Endothelial cell of umbilical vein (primary cell): ENCODE data around the gene IRX3. TPM values are rescaled to one million over a fixed set of nuclear protein-coding genes. Genes with fewer than 3 reads are reported as not detected.

ENCODE experiments used
- BruUV-seq: library from RNA; stranded (reverse); fragments of 400-500 nt; replicated peaks from 2 replicates; lab custom pipeline; 2021; lab: Mats Ljungman, UMichigan
- CTCF ChIA-PET: fragments of 300-600, 350-600 bp; sonication (Branson Sonifier 250); formaldehyde crosslinking; loops from one replicate; lab custom pipeline; 2021; ENCODE audit warnings: antibody characterized with exemption, inconsistent platforms; lab: Charles Lee
- POLR2A ChIA-PET: fragments of 300-600, 350-600 bp; sonication (Branson Sonifier 250); formaldehyde crosslinking; loops from one replicate; lab custom pipeline; 2021; ENCODE audit warnings: antibody characterized with exemption, inconsistent platforms; lab: Charles Lee
- DNase-seq: peaks from one replicate; pipeline ENCODE4 v3.0.0-alpha.2; 2011; ENCODE audit warnings: low read depth, low spot score
- FAIRE-seq: peaks from 2 replicates; lab custom pipeline; 2011; peaks lifted over from hg19 to GRCh38; lab: Jason Lieb, UNC
- H2AFZ ChIP-seq: 2 replicates; pipeline ENCODE4 v1.6.0; 2012; ENCODE audit warnings: low read depth, low read length, control low read depth, inconsistent platforms
- H3K27ac ChIP-seq: 2 replicates; pipeline ENCODE4 v1.5.1; 2011; ENCODE audit warnings: low read depth, mild to moderate bottlenecking, control low read depth, low read length, moderate library complexity; ENCODE audit not compliant: insufficient read depth
- H3K27me3 ChIP-seq, 2 experiments: 2 replicates each; pipeline versions ENCODE4 v1.6.0 to v1.6.1; 2011; ENCODE audit warnings: low read length in 2 of 2, mixed read lengths in 1 of 2; ENCODE audit not compliant: control insufficient read depth in 2 of 2, insufficient read depth in 2 of 2
- H3K36me3 ChIP-seq, 2 experiments: 2 replicates in 1 of 2; 3 replicates in 1 of 2; pipeline ENCODE4 v1.5.1; 2011; ENCODE audit warnings: low read length in 2 of 2, mild to moderate bottlenecking in 1 of 2, moderate library complexity in 1 of 2; ENCODE audit not compliant: control insufficient read depth in 2 of 2, insufficient read depth in 2 of 2; ENCODE audit errors: extremely low read depth in 1 of 2
- H3K4me1 ChIP-seq: 3 replicates; pipeline ENCODE4 v1.5.1; 2011; ENCODE audit warnings: mild to moderate bottlenecking, low read length; ENCODE audit not compliant: control insufficient read depth, insufficient read depth; ENCODE audit errors: extremely low read depth
- H3K4me2 ChIP-seq: 2 replicates; pipeline ENCODE4 v1.6.1; 2011; ENCODE audit warnings: low read length, control low read depth, mixed read lengths; ENCODE audit not compliant: insufficient read depth
- H3K4me3 ChIP-seq, 3 experiments: fragments of 200-600 bp in 1 of 3; sonication (generic), shearing (Covaris generic) in 1 of 3; replicated peaks in 1 of 3; 2 replicates each; pipeline ENCODE4 v1.5.1; 2011 to 2016; ENCODE audit warnings: control low read depth in 3 of 3, low read length in 3 of 3, mild to moderate bottlenecking in 2 of 3, inconsistent platforms in 1 of 3, low read depth in 1 of 3, moderate library complexity in 1 of 3; ENCODE audit not compliant: insufficient read depth in 1 of 3
- H3K79me2 ChIP-seq: 2 replicates; pipeline ENCODE4 v1.6.0; 2012; ENCODE audit warnings: low read length, inconsistent platforms; ENCODE audit not compliant: control insufficient read depth, insufficient read depth
- H3K9ac ChIP-seq: replicated peaks from 2 replicates; pipeline ENCODE3; 2011; ENCODE audit warnings: low read length, control low read depth; ENCODE audit not compliant: insufficient read depth; ENCODE audit errors: extremely low read depth
- H3K9me1 ChIP-seq: replicated peaks from 3 replicates; pipeline ENCODE4 v1.6.0; 2011; ENCODE audit warnings: mild to moderate bottlenecking, low read length; ENCODE audit not compliant: control insufficient read depth, insufficient read depth; ENCODE audit errors: extremely low read depth
- H3K9me3 ChIP-seq: replicated peaks from 2 replicates; pipeline ENCODE4 v1.5.1; 2012; ENCODE audit warnings: low read length, inconsistent platforms; ENCODE audit not compliant: control insufficient read depth, insufficient read depth
- H4K20me1 ChIP-seq: replicated peaks from 2 replicates; pipeline ENCODE3; 2011; ENCODE audit warnings: mild to moderate bottlenecking, low read length; ENCODE audit not compliant: control insufficient read depth, insufficient read depth; ENCODE audit errors: extremely low read depth
- CTCF ChIP-seq, 2 donors: IDR thresholded peaks; 1 replicate in 1 of 2; 2 replicates in 1 of 2; pipeline ENCODE4 v1.5.1; 2011; ENCODE audit warnings: low read length in 2 of 2, mild to moderate bottlenecking in 2 of 2, moderate library complexity in 2 of 2, control low read depth in 1 of 2, inconsistent platforms in 1 of 2, low read depth in 1 of 2; ENCODE audit not compliant: insufficient read depth in 1 of 2; ENCODE audit errors: extremely low read depth in 1 of 2
- EZH2 ChIP-seq: IDR thresholded peaks from 2 replicates; pipeline ENCODE4 v1.6.1; 2012; ENCODE audit warnings: borderline replicate concordance, low read depth, mild to moderate bottlenecking, moderate library complexity, low read length, inconsistent platforms; ENCODE audit not compliant: severe bottlenecking
- FOS ChIP-seq: IDR thresholded peaks from 2 replicates; pipeline ENCODE4 v1.6.1; 2011; ENCODE audit warnings: mild to moderate bottlenecking, low read length, moderate library complexity, borderline replicate concordance; ENCODE audit not compliant: insufficient read depth
- GATA2 ChIP-seq: IDR thresholded peaks from 2 replicates; pipeline ENCODE4 v1.7.0; 2011; ENCODE audit warnings: low read depth, mild to moderate bottlenecking, moderate library complexity, mixed read lengths, low read length; ENCODE audit not compliant: insufficient read length, insufficient read depth
- JUN ChIP-seq: IDR thresholded peaks from 2 replicates; pipeline ENCODE4 v1.6.1; 2011; ENCODE audit warnings: borderline replicate concordance, low read depth; ENCODE audit not compliant: insufficient read length, insufficient read depth
- MAX ChIP-seq: IDR thresholded peaks from 2 replicates; pipeline ENCODE4 v1.6.1; 2011; ENCODE audit not compliant: insufficient read depth, insufficient read length
- MYC ChIP-seq: IDR thresholded peaks from one replicate; pipeline ENCODE4 v1.6.1; 2011; ENCODE audit warnings: mild to moderate bottlenecking, low read depth, low read length
- POLR2A ChIP-seq: IDR thresholded peaks from 2 replicates; pipeline ENCODE4 v1.6.1; 2012; ENCODE audit warnings: low read depth, mild to moderate bottlenecking, control low read depth, low read length
- POLR2AphosphoS5 ChIP-seq: IDR thresholded peaks from 2 replicates; pipeline ENCODE4 v1.6.1; 2012; ENCODE audit warnings: low read depth, mild to moderate bottlenecking, control low read depth, low read length, moderate library complexity; ENCODE audit not compliant: insufficient read depth
- dilution Hi-C: fragments of 300-500 bp; cut with MboI; formaldehyde crosslinking; loops from one replicate; pipeline ENCODE4 v1.15.0; 2019; ENCODE audit warnings: low sequenced_read_pairs; ENCODE audit not compliant: extremely low pct_ligation_motif_present
- intact Hi-C: fragments of 100-400 bp; cut with micrococcal nuclease; formaldehyde crosslinking; loops from one replicate; pipeline ENCODE4 v1.10.0; 2022
- polyA plus RNA-seq, 4 experiments: library from polyadenylated mRNA; depleted of rRNA in 3 of 4; stranded (reverse) in 3 of 4; unstranded in 1 of 4; fragments of >200 nt; gene quantifications; 2 replicates each; pipeline versions ENCODE4 v1.2.1 to v1.2.3, GENCODE V29; 2011 to 2012; ENCODE audit warnings: missing spikeins in 1 of 4
- total RNA-seq: library from RNA; stranded (reverse); gene quantifications from 2 replicates; pipeline ENCODE4 v1.2.3, GENCODE V29; 2021

The IRX3 gene
- total and polyA plus RNA-seq, 2 donors (not counting 3 experiments of a cell fraction or from before 2014, with no cell fraction given), result not detected

GRCh38 chr16:54316095-54316889, 29.7 kb upstream of the IRX3 start:
- intact Hi-C loops, result no loop called here
- dilution Hi-C loops, result no loop called here
- no peak for FAIRE-seq

More at GRCh38 chr16:54316095-54316889, 29.7 kb upstream of the IRX3 start:
- TF ChIP-seq MYC (no peak), POLR2A (no peak), MAX (no peak), CTCF (IDR thresholded peaks at IDR 0.05; ENCODE audit: extremely low read depth in 1 of 2, insufficient read depth in 1 of 2, low read depth in 1 of 2, low read length in 2 of 2) (no peak), FOS (no peak), POLR2AphosphoS5 (no peak), GATA2 (no peak), JUN (no peak), EZH2 (no peak)
- no peaks in the 10 kb centered on the region for H4K20me1 ChIP-seq
- CTCF ChIA-PET, result no interaction called here
- no peak overlapping the region for H3K27ac ChIP-seq
- no peak overlapping the region for H3K4me3 ChIP-seq
- H3K27me3 ChIP-seq, result no peaks in the 10 kb centered on the region
- no peaks in the 10 kb centered on the region for H3K9me1 ChIP-seq
- H3K9me3 ChIP-seq, result no peaks in the 10 kb centered on the region
- POLR2A ChIA-PET, result no interaction called here
- H3K9ac ChIP-seq, result no peak overlapping the region
- H3K4me2 ChIP-seq, result no peak overlapping the region
- no peaks in the 10 kb centered on the region for H3K4me1 ChIP-seq
- no peak overlapping the region for H2AFZ ChIP-seq
- H3K79me2 ChIP-seq, result no peaks in the 10 kb centered on the region
- no peak for DNase-seq
- BruUV-seq, result no TSS peak
- H3K36me3 ChIP-seq, result no peaks in the 10 kb centered on the region
